GM18951 (cell line): ENCODE results near the gene KIRREL3.

Source experiments
- POLR2A ChIP-seq: IDR thresholded peaks from 4 replicates; pipeline ENCODE4 v1.6.1; 2011; ENCODE audit warnings: mild to moderate bottlenecking; ENCODE audit not compliant: insufficient read length, insufficient read depth; ENCODE audit errors: extremely low read depth
- in situ Hi-C: fragments of 300-500 bp; cut with MboI; formaldehyde crosslinking; loops from one replicate; pipeline ENCODE4 v1.12.0; 2022; ENCODE audit warnings: low sequenced_read_pairs, mixed read lengths, inconsistent platforms; ENCODE audit not compliant: unreplicated experiment

KIRREL3 gene

GRCh38 chr11:126680131-126680530 lies 320.4 kb downstream of the KIRREL3 start:
- no peak for TF ChIP-seq POLR2A
- in situ Hi-C loops: no loop called here

- no peak for TF ChIP-seq POLR2A
- in situ Hi-C loops: no loop called here
Observed at GRCh38 chr11:126679033-126679432, 321.5 kb downstream of the KIRREL3 start.

GRCh38 chr11:126676536-126676935 lies 324.0 kb downstream of the KIRREL3 start:
- no peak for TF ChIP-seq POLR2A
- in situ Hi-C loops: no loop called here

DNA sequence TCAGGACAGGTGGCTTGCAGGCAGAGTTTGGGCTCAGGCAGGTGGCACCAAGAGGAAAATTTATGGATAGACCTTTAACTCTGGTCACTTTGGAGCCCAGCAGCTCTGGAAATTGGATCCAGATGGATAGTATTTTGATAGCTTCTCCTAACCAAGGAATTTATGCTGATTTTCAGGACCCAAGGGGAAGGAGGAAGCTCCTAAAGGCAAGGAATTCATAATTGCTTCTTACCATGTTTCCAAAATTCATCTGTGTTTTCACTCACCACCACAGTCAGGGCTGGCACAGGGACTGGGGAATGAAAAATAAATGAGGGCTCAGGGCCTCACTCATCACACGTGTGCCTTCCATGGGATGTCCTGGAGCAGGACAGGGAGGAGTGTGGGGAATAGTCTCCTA lies 327.3 kb downstream of the KIRREL3 start:
- in situ Hi-C loops: no loop called here

DNA sequence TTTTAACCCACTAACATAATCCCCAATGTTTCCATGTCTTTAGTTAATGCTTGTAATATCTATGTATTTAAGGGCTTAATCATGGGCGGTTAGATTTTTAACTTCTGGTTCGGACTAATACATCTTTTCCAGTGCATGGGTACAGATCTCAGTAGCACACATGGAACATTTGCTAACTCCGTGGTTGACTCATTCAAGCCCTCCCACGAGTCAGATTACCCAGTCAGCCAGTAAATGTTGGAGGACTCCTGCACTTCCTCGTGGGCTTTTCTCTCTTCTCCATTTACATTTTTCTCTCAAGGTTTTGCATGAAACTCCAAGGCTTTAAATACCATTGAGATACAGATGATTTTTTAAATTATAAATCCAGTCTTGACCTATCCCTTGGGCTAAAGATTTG lies 331.2 kb downstream of the KIRREL3 start:
- in situ Hi-C loops: no loop called here
- no peak for TF ChIP-seq POLR2A

More for the DNA sequence above, 327.3 kb downstream of the KIRREL3 start:
- no peak for TF ChIP-seq POLR2A

- in situ Hi-C loops: no loop called here
- TF ChIP-seq POLR2A: no peak
Observed at GRCh38 chr11:126664643-126665042, 335.9 kb downstream of the KIRREL3 start.

DNA sequence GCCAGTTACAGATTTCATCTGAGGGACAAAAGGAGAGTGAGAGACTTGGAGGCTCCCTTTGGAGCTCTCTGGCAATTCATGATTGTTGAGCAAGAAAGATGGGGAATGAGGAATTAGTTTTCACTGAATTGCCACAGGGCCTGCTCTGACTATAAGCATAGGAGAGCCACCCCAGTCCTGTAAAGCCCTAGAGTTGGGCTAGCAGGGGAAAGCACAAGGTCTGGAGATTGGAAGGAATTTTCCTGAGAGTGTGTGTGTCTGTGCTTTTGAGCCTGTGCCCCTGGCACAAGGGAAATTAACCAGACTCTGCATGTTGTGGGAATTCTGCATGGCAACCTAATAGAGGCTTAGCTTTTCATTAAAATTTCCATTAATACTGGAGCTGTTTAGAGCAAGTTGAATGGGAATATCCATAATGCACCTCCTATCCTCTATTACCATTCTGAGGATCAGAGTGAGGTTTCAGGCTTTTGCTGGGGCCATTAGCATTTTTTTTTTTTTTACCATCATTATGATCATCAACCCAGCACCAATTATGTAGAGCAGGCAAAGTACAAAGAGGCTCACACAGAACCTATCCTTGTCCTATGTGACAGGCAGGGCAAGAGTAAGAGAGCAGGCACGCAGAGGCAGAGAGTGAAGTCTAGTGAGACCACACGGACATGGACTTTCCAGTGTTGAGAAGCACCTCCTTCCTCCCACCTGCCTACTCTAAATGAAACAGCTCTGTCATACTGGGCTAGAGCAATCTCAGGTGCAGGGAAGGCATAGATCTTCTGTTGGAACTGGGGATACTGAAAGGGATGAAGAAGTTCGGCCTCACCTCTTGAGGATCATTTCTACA lies 336.6 kb downstream of the KIRREL3 start:
- in situ Hi-C loops: no loop called here
- TF ChIP-seq POLR2A: no peak

- in situ Hi-C loops: no loop called here
- no peak for TF ChIP-seq POLR2A
Observed at GRCh38 chr11:126662035-126662790, 338.4 kb downstream of the KIRREL3 start.

DNA sequence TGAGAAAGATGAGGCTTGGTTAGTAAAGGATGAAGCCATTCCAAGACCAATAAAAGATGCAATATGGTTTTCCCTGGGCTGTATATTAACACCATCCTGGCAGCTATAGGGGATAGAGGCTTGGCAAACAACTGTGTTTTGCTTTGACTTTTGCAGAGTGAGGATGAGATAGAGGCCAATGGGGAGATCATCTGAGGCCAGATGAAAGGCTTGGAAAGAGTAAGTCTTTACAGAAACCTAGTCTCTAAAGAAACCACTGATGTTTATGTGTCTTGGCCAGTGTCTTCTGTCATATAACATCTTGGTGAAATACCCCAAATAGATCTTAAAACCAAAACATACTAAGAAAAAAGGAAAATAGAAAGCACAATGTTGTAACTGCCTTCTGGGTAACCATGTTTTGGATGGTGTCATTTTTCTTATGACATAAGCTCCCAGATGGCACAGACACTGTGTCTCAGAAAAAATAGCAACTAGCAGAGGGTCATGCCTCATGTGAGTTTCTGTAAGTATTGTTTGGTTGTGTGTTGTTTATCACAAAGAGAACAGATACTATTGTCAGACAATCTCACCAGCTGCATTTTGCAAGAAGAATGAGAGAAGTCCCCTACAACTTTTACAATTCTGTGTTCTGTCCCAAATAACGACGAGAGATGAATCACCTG lies 339.7 kb downstream of the KIRREL3 start:
- in situ Hi-C loops: no loop called here

DNA sequence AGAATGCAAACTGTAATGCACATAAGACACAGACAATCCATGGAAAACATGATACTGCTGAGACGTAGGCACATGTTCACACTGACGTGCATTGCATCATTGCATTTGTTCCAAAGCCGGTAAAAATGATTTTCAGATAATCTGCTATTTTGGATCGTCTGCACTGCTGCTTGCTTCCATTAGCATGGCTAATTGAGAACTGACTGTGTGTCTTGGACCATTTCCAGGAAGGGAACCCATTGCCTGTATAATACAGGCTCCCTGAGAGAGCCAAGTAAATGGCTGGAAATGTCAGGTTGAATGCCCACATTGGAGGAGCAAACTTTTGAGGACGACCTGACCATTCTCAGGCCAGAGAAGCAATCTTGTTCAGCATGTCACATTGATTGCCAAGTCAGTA lies 340.2 kb downstream of the KIRREL3 start:
- no peak for TF ChIP-seq POLR2A
- in situ Hi-C loops: no loop called here

More for the DNA sequence above, 339.7 kb downstream of the KIRREL3 start:
- TF ChIP-seq POLR2A: no peak

DNA sequence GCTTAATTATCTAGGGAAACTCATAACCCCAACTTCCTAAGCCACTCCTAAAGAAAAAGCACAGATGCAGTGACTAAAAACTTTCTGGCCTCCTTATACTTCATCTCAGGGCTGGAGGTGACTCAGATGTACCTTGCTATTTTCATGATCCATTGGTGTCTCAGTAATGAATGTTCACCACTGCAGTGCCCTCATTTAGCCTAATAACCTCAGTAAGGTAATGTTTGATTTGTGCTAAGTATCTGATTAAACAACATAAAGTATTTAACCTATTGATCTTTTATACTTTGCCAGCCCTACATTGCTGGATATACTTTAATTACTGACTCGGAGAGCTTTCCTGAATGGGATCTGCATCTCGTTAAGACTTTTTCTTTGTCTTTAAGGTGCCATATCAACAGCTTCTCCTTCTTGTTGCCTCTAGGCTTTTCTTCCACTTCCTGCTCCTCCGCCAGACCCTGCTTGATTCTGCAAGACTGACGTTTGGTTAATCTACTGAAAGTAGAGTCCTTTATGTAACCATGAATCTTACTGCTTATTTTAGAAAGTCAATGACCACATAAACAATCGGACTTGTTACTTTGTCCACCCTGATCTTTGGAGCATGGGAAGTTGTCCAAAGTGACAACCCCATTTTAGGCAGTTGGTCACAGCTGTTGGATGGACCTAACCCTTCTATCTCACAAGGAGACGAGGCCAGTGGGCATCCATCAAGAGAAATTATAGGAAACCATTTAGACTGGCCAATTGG lies 342.1 kb downstream of the KIRREL3 start:
- in situ Hi-C loops: no loop called here
- TF ChIP-seq POLR2A: no peak

- in situ Hi-C loops: no loop called here
- TF ChIP-seq POLR2A: no peak
Observed at GRCh38 chr11:126655807-126656128, 344.8 kb downstream of the KIRREL3 start.
